K562 (cell line): ENCODE data around the gene NAA38. TPM values are rescaled to one million over a fixed set of nuclear protein-coding genes. Genes with fewer than 3 reads are reported as not detected.
A peak's percentile ranks its signal among the peaks of the same experiment; 100 is the strongest.

Experiments used
- ARID2 ChIP-seq: fragments of 450-650 bp; IDR thresholded peaks from 2 replicates; pipeline ENCODE4 v1.6.1; 2017; ENCODE audit warnings: antibody characterized with exemption, mild to moderate bottlenecking
- BMI1 ChIP-seq: fragments of 150-350 bp; IDR thresholded peaks from 2 replicates; pipeline ENCODE4 v1.6.1; 2014; ENCODE audit warnings: low read length
- CBFA2T2 ChIP-seq: fragments of 450-650 bp; conservative IDR thresholded peaks from 2 replicates; pipeline ENCODE4 v1.6.1; 2017; ENCODE audit warnings: mild to moderate bottlenecking
- CREM ChIP-seq: IDR thresholded peaks from 2 replicates; pipeline ENCODE4 v1.6.1; 2014; ENCODE audit warnings: antibody characterized with exemption, low read depth
- CTCFL ChIP-seq: IDR thresholded peaks from 2 replicates; pipeline ENCODE4 v1.6.1; 2011; ENCODE audit warnings: borderline replicate concordance, low read depth, mild to moderate bottlenecking, moderate library complexity, low read length; ENCODE audit not compliant: insufficient read depth, poor library complexity, severe bottlenecking
- HOXB6 ChIP-seq: fragments of 250-450 bp; sonication (Bioruptor Pico); IDR thresholded peaks from 2 replicates; pipeline ENCODE4 v1.5.1; 2022; ENCODE audit warnings: mild to moderate bottlenecking, borderline replicate concordance
- MYBL2 ChIP-seq, 2 experiments: fragments of 450-650 bp in 1 of 2; sonication (generic) in 1 of 2; formaldehyde crosslinking in 1 of 2; IDR thresholded peaks; 2 replicates each; pipeline versions ENCODE4 v1.6.1 to v1.8.1; 2017 to 2022; ENCODE audit warnings: borderline replicate concordance in 1 of 2, inconsistent platforms in 1 of 2, low read depth in 1 of 2, mild to moderate bottlenecking in 1 of 2, missing genetic modification reagents in 1 of 2, moderate library complexity in 1 of 2
- NR2C2 ChIP-seq, 2 experiments: fragments of 200-800 bp in 1 of 2; sonication (Bioruptor generic) in 1 of 2; sonication (generic) in 1 of 2; formaldehyde crosslinking in 1 of 2; IDR thresholded peaks; 2 replicates each; pipeline versions ENCODE4 v1.6.1 to v1.8.0; 2016 to 2022; ENCODE audit warnings: mild to moderate bottlenecking in 1 of 2, missing compliant biosample characterization in 1 of 2, missing genetic modification characterization in 1 of 2, missing genetic modification reagents in 1 of 2
- PCBP1 ChIP-seq: fragments of 200-400 bp; formaldehyde crosslinking; IDR thresholded peaks from 2 replicates; pipeline ENCODE4 v1.6.1; 2018; ENCODE audit warnings: mild to moderate bottlenecking, low read depth, low read length; ENCODE audit not compliant: poor library complexity, severe bottlenecking
- PCBP2 ChIP-seq: fragments of 200-400 bp; formaldehyde crosslinking; IDR thresholded peaks from 2 replicates; pipeline ENCODE4 v1.6.1; 2018; ENCODE audit warnings: low read length, low read depth, mild to moderate bottlenecking, moderate library complexity; ENCODE audit not compliant: poor library complexity, severe bottlenecking
- PYGO2 ChIP-seq: fragments of 450-650 bp; IDR thresholded peaks from 2 replicates; pipeline ENCODE4 v1.6.1; 2016; ENCODE audit warnings: mild to moderate bottlenecking, missing genetic modification characterization, moderate library complexity, missing compliant biosample characterization
- RBM17 ChIP-seq: fragments of 200-400 bp; formaldehyde crosslinking; IDR thresholded peaks from 2 replicates; pipeline ENCODE4 v1.6.1; 2017; ENCODE audit warnings: low read depth, mild to moderate bottlenecking, low read length, borderline replicate concordance
- ZBTB11 ChIP-seq, 3 experiments: fragments of 200-800 bp in 1 of 3; fragments of 250-450 bp in 1 of 3; fragments of 450-650 bp in 1 of 3; sonication (Bioruptor Pico) in 1 of 3; sonication (Bioruptor generic) in 1 of 3; formaldehyde crosslinking in 1 of 3; IDR thresholded peaks; 2 replicates each; pipeline versions ENCODE4 v1.6.1 to v1.8.0; 2016 to 2022; ENCODE audit warnings: mild to moderate bottlenecking in 2 of 3, missing genetic modification characterization in 2 of 3, missing compliant biosample characterization in 1 of 3, moderate library complexity in 1 of 3
- ZBTB5 ChIP-seq: fragments of 450-650 bp; IDR thresholded peaks from 2 replicates; pipeline ENCODE4 v1.6.1; 2017; ENCODE audit warnings: antibody characterized with exemption
- ZEB2 ChIP-seq: fragments of 450-650 bp; IDR thresholded peaks from 2 replicates; pipeline ENCODE4 v1.6.1; 2016
- ZNF217 ChIP-seq: sonication (generic); formaldehyde crosslinking; IDR thresholded peaks from 2 replicates; pipeline ENCODE4 v1.8.0; 2022; ENCODE audit warnings: mild to moderate bottlenecking, missing genetic modification reagents
- ZNF224 ChIP-seq: sonication (generic); formaldehyde crosslinking; IDR thresholded peaks from 2 replicates; pipeline ENCODE4 v1.8.0; 2022; ENCODE audit warnings: mild to moderate bottlenecking, missing genetic modification reagents
- ZNF76 ChIP-seq: fragments of 250-450 bp; sonication (Bioruptor Pico); IDR thresholded peaks from 2 replicates; pipeline ENCODE4 v1.4.0; 2020; ENCODE audit warnings: mild to moderate bottlenecking, moderate library complexity, borderline replicate concordance
- polyA plus RNA-seq, 8 experiments: library from polyadenylated mRNA; depleted of rRNA in 4 of 8; stranded (reverse) in 5 of 8; unstranded in 3 of 8; fragments of >200 nt; fragmentation: Nextera tagmentation in 2 of 8; fragmentation: Illumina TruSeq in 1 of 8; extraction: Ambion mirVana in 2 of 8; extraction: Trizol in 1 of 8; gene quantifications; 2 replicates each; pipeline versions ENCODE4 v1.2.1 to v1.2.3, GENCODE V29; 2011 to 2014; ENCODE audit warnings: inconsistent platforms in 1 of 8, missing spikeins in 1 of 8
- total RNA-seq, 7 experiments: library from RNA; depleted of rRNA in 6 of 7; stranded (reverse); fragments of >200 nt in 6 of 7; fragmentation: Illumina TruSeq in 2 of 7; extraction: Trizol in 2 of 7; gene quantifications; 2 replicates each; pipeline versions ENCODE4 v1.2.1 to v1.2.3, GENCODE V29; 2011 to 2021; ENCODE audit warnings: low replicate concordance in 1 of 7

The NAA38 gene
- total and polyA plus RNA-seq, 9 of the 15 experiments (the other 6 are each of a cell fraction or from before 2014, with no cell fraction given), result 16.4 to 99.8 (median 57.3) TPM

- peak; percentile 77 for TF ChIP-seq CTCFL
- no peak for TF ChIP-seq ZBTB5
- no peak for TF ChIP-seq RBM17
- TF ChIP-seq ZBTB11 (CRISPR knock-in tag; IDR thresholded peaks at IDR 0.05), result no peak
- no peak for TF ChIP-seq NR2C2 (CRISPR knock-in tag; IDR thresholded peaks at IDR 0.05)
- peak; percentile 77 for TF ChIP-seq NR2C2 (tag; IDR thresholded peaks at IDR 0.05)
- no peak for TF ChIP-seq CBFA2T2
- TF ChIP-seq ZNF76 (CRISPR knock-in tag), result 0 out of 2 replicates have a peak, but pooled peaks have one; percentile 28
- TF ChIP-seq HOXB6 (CRISPR knock-in tag), result no peak
- TF ChIP-seq ZNF217, result no peak
- no peak for TF ChIP-seq BMI1
- no peak for TF ChIP-seq MYBL2 (IDR thresholded peaks at IDR 0.05; ENCODE audit: low read depth)
- no peak for TF ChIP-seq MYBL2 (CRISPR knock-in tag; IDR thresholded peaks at IDR 0.05; ENCODE audit: borderline replicate concordance)
- no peak for TF ChIP-seq ZEB2
- TF ChIP-seq PCBP1, result no peak
- no peak for TF ChIP-seq ZNF224 (CRISPR knock-in tag)
- no peak for TF ChIP-seq ARID2
- TF ChIP-seq PYGO2, result no peak
- TF ChIP-seq CREM, result peak; percentile 82
- no peak for TF ChIP-seq PCBP2
Measured at GRCh38 chr17:7856811-7857712, at the start of gene NAA38 (continued).
